Prostate gland (tissue), 2 donors: ENCODE results near the gene GNAS-AS1.

ENCODE experiments used
- CTCF ChIP-seq, 4 experiments: fragments of 200-600 bp in 2 of 4; fragments of 450-650 bp in 2 of 4; sonication (generic) in 2 of 4; IDR thresholded peaks; 1 replicate in 3 of 4; 2 replicates in 1 of 4; pipeline ENCODE4 v1.5.1; 2016 to 2019; ENCODE audit warnings: antibody characterized with exemption in 4 of 4, mild to moderate bottlenecking in 2 of 4, moderate library complexity in 2 of 4
- POLR2A ChIP-seq: fragments of 450-650 bp; IDR thresholded peaks from one replicate; pipeline ENCODE4 v1.6.1; 2016; ENCODE audit warnings: antibody characterized with exemption, mild to moderate bottlenecking
- POLR2AphosphoS5 ChIP-seq: sonication (generic); formaldehyde crosslinking; IDR thresholded peaks from one replicate; pipeline ENCODE4 v1.6.1; 2017; ENCODE audit warnings: antibody characterized with exemption

GRCh38 chr20:58795181-58795922 lies 55.4 kb downstream of the GNAS-AS1 start:
- TF ChIP-seq CTCF (IDR thresholded peaks at IDR 0.05), result no peak
- TF ChIP-seq POLR2A, result no peak
- TF ChIP-seq POLR2AphosphoS5, result no peak
